GM18508 (cell line): ENCODE data around the gene RBMXL2.

Experiments used
- ATAC-seq: cut with Tn5 transposase; IDR thresholded peaks from one replicate; pipeline ENCODE4 v1.9.1; 2021; ENCODE audit warnings: moderate number of reproducible peaks; ENCODE audit not compliant: insufficient read depth, unreplicated experiment

The RBMXL2 gene

DNA sequence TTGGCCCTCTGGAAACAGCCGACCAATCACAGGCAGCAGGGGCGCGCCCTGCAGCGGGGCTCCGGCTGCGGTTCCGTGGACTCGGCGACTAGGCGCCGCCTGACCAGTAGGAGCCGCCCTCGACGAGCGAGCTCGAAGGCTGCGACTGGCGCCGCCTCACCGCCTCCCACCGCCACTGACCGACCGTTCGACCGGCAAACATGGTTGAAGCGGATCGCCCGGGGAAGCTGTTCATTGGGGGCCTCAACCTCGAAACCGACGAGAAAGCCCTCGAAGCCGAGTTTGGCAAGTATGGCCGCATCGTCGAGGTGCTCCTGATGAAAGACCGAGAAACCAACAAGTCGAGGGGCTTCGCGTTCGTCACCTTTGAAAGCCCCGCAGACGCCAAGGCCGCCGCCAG is at the start of gene RBMXL2:
Gene RBMXL2 (plus strand): TSS at position 78 of the 400 bp plus-strand sequence. CDS start 123 bp downstream, at position 201.
- no peak for ATAC-seq

DNA sequence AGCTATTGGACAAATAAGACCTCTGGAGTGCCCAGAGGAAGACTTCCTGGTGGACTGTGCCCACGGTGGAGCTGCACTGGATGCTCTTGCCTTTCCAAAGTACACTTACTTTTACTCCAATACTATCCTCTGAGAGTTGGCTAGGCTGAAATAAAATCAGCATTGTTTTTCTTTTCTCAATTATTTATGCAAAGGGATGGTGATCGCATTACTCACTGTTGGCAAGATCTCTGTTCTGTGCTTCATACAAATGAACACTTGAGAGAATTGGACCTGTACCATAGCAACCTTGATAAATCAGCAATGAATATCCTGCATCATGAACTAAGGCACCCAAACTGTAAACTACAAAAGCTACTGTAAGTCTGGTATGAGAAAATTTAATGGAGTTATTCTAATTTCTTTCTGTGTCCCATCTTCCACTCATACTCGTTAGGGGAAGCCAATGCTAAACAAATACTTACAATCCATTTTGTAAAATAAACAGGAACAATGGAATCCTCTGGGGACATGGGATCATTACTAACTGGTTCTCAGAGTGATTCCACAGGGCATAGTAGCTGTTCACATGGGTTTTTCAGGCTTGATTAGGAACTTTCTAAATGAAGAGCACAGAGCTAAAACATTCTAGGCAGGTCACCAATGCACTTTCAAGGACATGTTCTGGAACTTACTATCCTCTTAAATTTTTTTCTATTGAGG is 42.2 kb upstream of the RBMXL2 start:
- ATAC-seq = no peak

DNA sequence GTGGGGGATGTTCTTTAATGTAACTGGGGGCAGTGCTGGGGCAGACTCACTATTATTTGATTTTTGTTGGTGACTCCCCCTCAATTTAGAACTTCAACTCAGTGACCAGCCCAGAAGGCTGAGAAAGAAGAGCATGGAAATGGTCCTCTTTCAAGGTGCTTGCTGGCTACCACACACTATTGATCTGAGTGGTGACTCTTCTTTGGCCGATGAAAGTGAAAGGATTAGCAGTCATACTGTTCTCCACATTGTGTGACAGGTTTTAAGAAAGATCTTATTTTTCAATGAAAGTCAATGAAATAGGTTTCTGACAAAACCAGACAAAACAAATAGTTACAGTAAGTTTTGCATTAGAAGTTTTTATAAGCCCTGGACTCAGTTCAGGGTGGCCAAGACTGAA is 38.6 kb upstream of the RBMXL2 start:
- no peak for ATAC-seq

DNA sequence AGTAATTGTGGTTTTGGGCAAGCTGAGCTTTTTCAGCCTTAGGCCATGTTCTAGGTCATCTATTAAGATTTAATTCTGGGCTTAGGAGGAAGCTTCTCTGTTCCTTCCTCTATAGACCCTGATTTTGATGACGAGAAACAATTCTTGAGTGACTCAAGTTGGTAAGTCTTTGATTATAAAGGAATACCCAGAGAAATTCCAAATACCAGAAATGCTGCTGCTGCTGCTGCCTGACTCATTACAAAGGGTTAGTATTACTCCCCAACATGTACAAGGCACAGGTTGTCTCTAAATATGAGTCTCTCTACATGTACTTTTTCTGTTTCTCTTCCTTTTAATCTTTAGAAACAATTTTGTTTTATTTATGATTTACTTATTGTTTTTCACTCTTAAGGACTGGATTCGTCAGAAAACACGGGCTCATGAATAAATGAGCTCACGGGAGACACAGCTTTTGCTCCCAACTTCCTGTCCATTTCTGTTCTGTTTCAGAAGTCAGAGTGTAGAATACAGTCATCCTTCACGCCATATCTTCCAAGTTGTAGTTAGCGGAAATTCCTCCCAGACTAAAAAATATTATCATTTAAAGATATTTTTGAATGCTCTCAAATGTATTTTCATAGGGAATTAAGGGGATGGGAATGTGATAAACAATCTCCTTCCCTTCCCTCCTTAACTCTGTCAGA is 31.8 kb upstream of the RBMXL2 start:
- no peak for ATAC-seq

DNA sequence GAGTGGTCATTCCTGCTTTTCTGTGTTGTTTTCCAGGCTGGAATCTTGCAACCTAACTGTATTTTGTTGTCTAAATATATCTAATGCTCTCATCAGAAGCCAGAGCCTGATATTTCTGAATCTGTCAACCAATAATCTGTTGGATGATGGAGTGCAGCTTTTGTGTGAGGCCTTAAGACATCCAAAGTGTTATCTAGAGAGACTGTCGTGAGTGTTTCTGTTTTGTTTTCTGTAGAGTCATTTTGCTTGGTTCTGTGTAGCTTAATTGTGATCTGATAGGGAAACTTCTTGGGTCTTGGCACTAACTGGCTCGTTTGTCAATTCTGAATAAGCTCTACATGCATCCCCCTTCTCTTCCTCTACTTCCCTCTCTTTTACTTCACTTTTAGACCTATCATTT is 31.2 kb upstream of the RBMXL2 start:
- ATAC-seq = no peak

DNA sequence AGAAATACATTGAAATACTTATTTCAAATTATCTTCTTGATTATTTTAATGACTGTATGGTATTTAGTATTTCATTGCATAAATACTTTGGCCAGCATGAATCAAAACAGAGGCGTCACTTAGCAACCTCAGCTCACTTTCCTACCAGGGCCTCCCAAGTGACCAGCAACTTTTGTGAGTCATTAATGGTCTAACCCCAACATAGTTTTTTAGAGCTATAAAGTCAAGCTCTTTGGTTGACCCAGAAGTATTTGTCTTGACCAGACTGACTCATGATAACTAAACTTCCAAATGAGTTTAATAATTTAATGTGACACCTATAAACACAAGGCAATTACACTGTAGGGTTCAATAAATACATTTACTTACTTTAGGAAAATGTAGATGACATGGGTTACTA is 27.9 kb upstream of the RBMXL2 start:
- no peak for ATAC-seq

DNA sequence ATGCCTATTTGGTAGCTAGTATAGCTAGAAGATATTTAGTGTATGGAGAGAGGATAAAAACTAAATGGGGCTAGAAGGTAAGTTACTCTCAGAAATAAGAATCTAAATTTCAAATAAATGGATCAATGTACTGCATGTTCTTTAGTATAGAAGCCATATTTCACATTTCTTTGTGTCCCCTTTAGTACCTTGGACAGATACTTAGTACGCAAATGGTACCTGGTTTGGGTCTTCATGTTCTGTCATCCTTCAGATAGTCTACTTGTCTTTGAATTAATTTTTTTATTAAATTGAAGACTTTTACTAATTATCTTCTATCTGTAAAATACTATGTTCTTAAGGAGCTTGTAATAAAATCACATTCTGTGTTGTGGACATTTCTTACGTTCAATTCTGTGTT is 26.3 kb upstream of the RBMXL2 start:
- no peak for ATAC-seq

DNA sequence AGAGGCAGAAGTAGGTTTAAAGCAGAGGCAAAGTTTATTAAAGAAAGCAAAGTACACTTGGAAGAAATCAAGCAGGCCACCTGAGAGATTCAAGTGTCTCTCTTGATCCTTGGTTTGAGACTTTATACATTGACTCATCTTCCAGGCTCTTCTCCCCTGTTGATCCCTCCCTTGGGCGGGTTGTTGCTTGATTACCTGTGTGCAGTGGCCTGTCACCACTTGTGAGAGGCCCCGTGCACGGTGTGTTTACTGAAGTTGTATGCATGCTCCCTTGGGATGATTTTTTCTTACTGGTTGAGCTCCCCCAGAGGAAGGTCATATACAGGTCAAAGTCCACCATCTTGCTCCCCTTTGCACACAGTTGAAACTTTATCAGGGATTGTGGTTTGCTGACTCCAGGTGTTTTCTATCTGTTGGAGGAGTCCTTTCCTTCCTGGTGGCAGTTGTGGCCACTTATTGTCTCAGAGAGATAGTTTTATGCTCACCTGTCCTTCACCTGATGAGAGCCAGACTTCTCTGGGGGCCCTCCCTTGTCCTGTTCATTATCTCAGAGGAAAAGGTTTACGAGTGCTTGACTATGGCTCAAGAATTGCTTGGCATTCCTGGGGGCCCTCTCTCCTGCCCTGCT is 16.3 kb upstream of the RBMXL2 start:
- ATAC-seq = no peak

DNA sequence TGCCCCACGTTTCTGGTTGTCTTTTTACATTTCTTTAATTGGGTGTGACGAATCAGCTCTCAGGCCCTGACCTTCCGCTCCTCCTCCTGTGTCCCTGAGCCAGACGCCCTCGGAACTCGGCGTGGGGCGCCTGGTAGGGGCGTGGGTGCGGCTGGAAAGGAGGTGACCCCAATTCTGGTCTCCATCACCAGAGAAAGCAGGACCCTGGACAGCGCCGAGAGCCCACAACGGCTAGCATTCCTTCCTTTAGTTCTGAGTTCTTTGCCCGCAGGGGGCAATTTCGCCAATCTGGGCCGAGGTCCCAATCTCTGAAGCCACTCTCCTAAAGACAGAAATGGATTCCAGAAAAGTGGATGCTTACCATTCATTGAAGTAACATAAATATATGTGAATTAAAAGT is 11.7 kb upstream of the RBMXL2 start:
- ATAC-seq = no peak

DNA sequence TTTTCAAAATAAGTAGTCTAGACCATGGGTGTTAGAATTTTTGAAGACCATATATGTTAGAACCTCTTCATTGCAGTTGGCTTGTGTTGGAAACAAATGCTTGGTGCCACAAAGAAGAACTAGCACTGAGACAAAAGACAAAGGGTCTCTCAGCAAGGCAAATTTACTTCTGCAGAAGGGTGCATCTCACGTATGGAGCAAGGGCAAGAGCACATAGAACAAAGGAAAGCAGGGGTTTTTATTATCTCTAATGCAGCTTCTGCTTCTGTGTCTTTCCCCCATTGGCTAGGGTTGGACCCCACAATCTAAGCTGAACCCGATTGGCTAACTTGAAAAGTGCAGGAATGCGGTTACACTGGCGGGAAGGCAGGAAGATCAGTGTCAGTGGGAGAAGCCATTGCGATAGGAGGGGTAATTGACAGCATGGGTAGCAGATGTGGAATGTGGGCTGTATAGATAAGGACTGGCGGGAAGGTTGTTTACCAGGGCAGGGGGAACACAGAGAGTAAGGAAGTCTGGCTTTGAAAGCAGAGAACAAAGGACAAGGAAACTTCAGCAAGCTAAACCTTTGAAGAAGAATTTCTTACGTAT is 9.2 kb upstream of the RBMXL2 start:
- no peak for ATAC-seq

DNA sequence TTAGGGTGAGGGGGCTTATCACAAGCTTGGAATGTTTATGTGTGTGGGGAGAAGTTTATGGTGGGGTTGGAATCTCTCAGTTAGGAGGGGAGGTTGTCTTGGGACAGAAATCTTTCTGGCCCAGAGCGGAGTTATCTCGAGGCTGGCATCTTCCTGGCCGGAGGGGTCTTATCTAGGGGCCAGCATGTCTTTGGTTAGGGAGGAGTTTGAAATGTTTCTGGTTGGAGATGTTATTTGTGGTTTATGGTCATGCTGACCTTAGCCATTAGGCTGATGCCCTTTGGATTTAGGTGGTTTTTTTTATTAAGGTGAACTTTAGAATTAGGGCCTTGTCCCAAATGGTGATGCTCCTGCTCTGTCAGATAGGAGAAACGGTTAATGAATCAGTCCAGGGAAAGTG is 7.9 kb upstream of the RBMXL2 start:
- no peak for ATAC-seq

DNA sequence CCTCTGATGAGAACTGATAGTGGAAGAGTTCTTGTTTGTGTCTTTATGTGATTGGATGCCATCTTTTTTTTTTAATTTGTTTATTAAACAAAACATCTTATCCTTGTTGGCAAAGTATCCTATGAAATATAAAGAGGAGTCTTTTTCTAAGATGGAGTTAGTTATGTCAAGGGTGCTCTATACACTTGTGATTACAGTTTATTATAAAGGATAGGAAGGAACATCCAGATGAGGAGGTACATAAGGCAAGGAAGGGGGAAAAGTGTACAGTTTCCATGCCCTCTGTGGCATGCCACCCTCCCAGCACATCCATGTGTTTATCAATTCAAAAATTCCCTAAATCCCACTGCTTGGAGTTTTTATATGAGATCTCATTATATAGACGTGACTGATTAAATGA is 7.4 kb upstream of the RBMXL2 start:
- ATAC-seq = no peak

DNA sequence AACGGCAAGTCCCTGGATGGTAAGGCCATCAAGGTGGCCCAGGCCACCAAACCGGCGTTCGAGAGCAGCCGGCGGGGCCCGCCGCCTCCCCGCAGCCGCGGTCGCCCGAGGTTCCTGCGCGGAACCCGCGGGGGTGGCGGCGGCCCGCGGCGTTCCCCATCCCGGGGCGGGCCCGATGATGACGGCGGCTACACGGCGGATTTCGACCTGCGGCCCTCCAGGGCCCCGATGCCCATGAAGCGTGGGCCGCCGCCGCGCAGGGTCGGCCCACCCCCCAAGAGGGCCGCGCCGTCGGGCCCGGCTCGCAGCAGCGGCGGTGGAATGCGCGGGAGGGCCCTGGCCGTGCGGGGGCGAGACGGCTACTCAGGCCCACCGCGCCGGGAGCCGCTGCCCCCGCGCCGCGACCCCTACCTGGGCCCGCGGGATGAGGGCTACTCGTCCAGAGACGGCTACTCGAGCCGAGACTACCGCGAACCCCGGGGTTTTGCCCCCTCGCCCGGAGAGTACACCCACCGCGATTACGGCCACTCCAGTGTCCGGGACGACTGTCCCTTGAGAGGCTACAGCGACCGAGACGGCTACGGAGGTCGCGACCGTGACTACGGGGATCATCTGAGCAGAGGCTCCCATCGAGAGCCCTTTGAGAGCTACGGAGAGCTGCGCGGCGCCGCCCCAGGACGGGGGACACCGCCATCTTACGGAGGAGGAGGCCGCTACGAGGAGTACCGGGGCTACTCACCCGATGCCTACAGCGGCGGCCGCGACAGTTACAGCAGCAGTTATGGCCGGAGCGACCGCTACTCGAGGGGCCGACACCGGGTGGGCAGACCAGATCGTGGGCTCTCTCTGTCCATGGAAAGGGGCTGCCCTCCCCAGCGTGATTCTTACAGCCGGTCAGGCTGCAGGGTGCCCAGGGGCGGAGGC is 792 bp downstream of the RBMXL2 start:
- no peak for ATAC-seq

DNA sequence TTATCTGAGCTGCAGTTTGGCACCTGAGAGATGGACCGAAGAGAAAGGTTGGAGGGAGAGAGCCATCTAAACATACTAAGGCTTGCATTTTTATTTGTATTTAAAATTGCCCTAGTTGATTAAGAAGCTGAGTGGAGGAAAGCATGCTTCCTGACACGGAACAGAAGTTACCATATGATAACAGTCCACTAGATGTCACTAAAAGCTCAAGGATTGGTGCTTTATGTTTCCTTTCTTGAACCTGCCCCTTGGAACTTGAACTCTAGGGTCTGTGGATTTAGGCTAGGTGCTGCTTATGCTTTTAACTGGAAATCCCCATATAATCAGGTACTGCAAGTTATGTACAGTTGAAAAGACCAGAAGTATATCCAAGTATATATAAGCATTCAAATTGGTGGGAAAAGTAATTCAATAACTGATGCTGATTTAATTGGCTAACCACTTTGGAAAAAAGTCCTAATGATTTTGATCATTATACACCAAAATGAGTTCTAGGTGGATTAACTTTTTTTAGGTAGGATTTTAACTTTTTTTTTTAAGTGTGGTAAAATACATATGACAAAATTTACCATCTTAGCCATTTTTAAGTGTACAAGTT is 9.5 kb downstream of the RBMXL2 start:
- ATAC-seq = no peak

DNA sequence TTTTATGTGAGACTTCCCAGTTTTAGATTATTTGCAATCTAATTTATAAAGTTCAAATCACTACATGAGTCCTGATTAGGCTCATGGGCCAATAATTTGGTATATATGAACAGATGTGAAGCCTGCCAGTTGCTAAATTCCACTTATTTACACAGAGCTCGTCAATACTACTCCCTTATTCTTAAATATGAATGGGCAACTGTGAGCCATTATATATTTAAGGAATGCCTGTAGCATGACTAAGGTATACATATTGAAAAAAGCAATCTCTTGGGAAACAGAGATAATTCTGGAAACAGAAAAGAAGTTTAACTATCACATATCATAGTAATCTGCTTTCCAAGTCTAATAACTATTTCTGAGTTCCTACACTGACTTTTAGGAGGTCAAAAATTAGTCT is 27.0 kb downstream of the RBMXL2 start:
- ATAC-seq = no peak

DNA sequence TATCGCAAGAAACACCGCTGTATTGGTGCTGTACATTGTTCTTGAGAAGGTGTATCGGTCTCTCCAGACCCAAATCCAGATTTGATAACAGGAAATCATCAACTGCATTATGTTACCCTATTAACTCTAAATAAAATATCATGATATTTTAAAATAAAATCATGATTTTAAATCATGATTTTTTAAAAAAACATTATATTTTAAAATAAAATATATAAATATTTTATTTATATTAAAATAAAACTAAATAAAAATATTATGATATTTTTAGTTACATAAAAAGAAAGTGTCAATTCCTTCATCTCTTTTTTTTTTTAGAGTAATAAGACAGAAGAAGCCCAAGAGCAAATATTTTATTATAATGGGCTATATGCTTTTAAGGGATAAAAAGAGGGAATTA is 27.6 kb downstream of the RBMXL2 start:
- no peak for ATAC-seq

DNA sequence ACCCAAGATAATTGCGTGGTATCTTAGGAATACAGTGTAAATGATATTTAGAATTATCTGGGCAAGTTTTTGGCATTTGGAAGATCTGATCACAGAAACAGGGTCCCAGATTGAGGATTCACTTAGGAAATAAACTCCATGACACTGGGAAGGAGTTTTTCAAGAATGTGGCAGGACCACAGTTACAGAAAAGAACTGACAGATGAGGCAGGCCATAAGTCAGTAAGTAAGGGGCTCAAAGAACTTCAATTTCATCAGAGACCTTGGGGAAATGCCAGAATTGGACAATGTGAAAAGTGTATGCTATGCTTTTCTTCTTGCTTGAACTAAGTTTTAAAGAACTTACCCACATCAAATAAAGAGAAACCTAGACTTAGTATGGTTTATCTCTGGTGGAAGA is 49.3 kb downstream of the RBMXL2 start:
- ATAC-seq = no peak
